C4-2B (cell line): ENCODE results near the gene OR2G6.
"Not testable (repeated sequence)": the region's sequence is repeated elsewhere in the genome, so short reads cannot be mapped to it uniquely, and the experiment has no call there.

ENCODE experiments used
- CTCF ChIP-seq: fragments of 450-650 bp; conservative IDR thresholded peaks from 2 replicates; pipeline ENCODE4 v1.5.1; 2017; ENCODE audit warnings: mild to moderate bottlenecking
- ZFX ChIP-seq: fragments of 450-650 bp; IDR thresholded peaks from 2 replicates; pipeline ENCODE4 v1.6.1; 2017

DNA sequence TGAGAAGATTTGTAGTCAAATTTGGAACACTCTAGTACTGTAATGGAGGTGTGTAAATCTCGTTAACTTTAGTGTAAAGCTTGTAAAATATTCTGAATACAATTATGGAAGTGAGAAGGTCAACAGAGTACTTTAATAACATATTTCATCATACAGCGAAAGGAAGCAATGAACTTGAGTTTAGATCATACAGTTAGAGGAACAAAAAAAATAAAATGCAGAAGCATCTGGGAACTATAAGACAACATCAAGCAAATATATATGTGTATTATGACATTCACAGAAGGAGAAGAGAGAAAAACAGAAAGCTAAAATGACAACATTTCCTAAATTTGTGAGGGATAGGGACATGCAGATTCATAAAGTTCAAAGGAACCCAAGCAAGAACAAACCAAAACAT lies 61.2 kb downstream of the OR2G6 start:
- TF ChIP-seq CTCF, ZFX: not testable (repeated sequence)
